CD4-positive, alpha-beta T cell (primary cell): ENCODE data around the gene MCC. TPM values are rescaled to one million over a fixed set of nuclear protein-coding genes. Genes with fewer than 3 reads are reported as not detected.

Source experiments
- ATAC-seq: fragments of 200-7000 bp; cut with Tn5 transposase; one replicate; pipeline ENCODE4 v1.10.0; 2022; ENCODE audit warnings: mild to moderate bottlenecking; ENCODE audit not compliant: poor library complexity
- CTCF ChIA-PET: fragments of 350-600 bp; sonication (Branson Sonifier 250); formaldehyde crosslinking; loops from one replicate; lab custom pipeline; 2021; ENCODE audit warnings: antibody characterized with exemption, inconsistent platforms; lab: Charles Lee
- POLR2A ChIA-PET: fragments of 350-600 bp; sonication (Branson Sonifier 250); formaldehyde crosslinking; loops from one replicate; lab custom pipeline; 2021; ENCODE audit warnings: antibody characterized with exemption, inconsistent platforms; lab: Charles Lee
- DNase-seq, 14 experiments: peaks; one replicate each; pipeline ENCODE4 v3.0.0-alpha.2; 2013 to 2020; ENCODE audit warnings: mixed read lengths in 2 of 14
- H3K27ac ChIP-seq, 2 donors: one replicate each; pipeline versions ENCODE4 v1.5.1 to v1.7.0; 2013; ENCODE audit warnings: low read length in 2 of 2, low read depth in 1 of 2, mild to moderate bottlenecking in 1 of 2
- H3K27me3 ChIP-seq, 2 experiments: 1 replicate in 1 of 2; 2 replicates in 1 of 2; pipeline versions ENCODE4 v1.6.1 to v1.7.0; 2013; ENCODE audit warnings: low read length in 2 of 2, control low read depth in 1 of 2, mild to moderate bottlenecking in 1 of 2, moderate library complexity in 1 of 2; ENCODE audit not compliant: insufficient read depth in 2 of 2, control insufficient read depth in 1 of 2
- H3K36me3 ChIP-seq: one replicate; pipeline ENCODE4 v1.6.1; 2013; ENCODE audit warnings: low read length, control low read depth; ENCODE audit not compliant: insufficient read depth
- H3K4me1 ChIP-seq: one replicate; pipeline ENCODE4 v1.6.1; 2013; ENCODE audit warnings: low read length, control low read depth; ENCODE audit not compliant: insufficient read depth
- H3K4me3 ChIP-seq: one replicate; pipeline ENCODE4 v1.5.1; 2013; ENCODE audit warnings: mild to moderate bottlenecking, low read length, moderate library complexity
- H3K9me3 ChIP-seq, 2 experiments: 1 replicate in 1 of 2; 2 replicates in 1 of 2; pipeline versions ENCODE4 v1.6.1 to v1.7.0; 2013; ENCODE audit warnings: low read length in 2 of 2, mild to moderate bottlenecking in 2 of 2, control low read depth in 1 of 2, moderate library complexity in 1 of 2; ENCODE audit not compliant: control insufficient read depth in 1 of 2, insufficient read depth in 1 of 2
- H3K27ac Mint-ChIP-seq: one replicate; pipeline ENCODE4 v1.8.0; 2020; ENCODE audit warnings: mixed read lengths
- H3K27me3 Mint-ChIP-seq: one replicate; pipeline ENCODE4 v1.8.0; 2021; ENCODE audit warnings: mixed read lengths
- H3K36me3 Mint-ChIP-seq: one replicate; pipeline ENCODE4 v1.8.0; 2021; ENCODE audit warnings: low read depth, mixed read lengths
- H3K4me1 Mint-ChIP-seq: one replicate; pipeline ENCODE4 v1.8.0; 2021; ENCODE audit warnings: low read depth, mixed read lengths
- H3K4me3 Mint-ChIP-seq: one replicate; pipeline ENCODE4 v1.8.0; 2020; ENCODE audit warnings: mild to moderate bottlenecking, mixed read lengths
- H3K9me3 Mint-ChIP-seq: one replicate; pipeline ENCODE4 v1.8.0; 2020; ENCODE audit warnings: mixed read lengths
- intact Hi-C, 2 experiments: fragments of 100-400 bp; cut with DNase I in 1 of 2; cut with micrococcal nuclease in 1 of 2; formaldehyde crosslinking; loops; one replicate each; pipeline versions ENCODE4 v1.15.1 to v1.9.0; 2023 to 2025; cut with DNase I, micrococcal nuclease
- total RNA-seq, 174 experiments: library from RNA in 2 of 174; stranded (reverse) in 2 of 174; gene quantifications; one replicate each; pipeline ENCODE4 v1.2.3 and lab custom pipeline; 2021 to 2026
- TF ChIP-seq, protein P1 (sequence below): fragments of 200-600 bp; IDR thresholded peaks from one replicate; pipeline ENCODE4 v1.8.0; 2022; ENCODE audit warnings: antibody characterized with exemption, mild to moderate bottlenecking

MCC gene
- total RNA-seq, 2 experiments from 2014 or later, result 3.2 to 3.3 TPM

DNA sequence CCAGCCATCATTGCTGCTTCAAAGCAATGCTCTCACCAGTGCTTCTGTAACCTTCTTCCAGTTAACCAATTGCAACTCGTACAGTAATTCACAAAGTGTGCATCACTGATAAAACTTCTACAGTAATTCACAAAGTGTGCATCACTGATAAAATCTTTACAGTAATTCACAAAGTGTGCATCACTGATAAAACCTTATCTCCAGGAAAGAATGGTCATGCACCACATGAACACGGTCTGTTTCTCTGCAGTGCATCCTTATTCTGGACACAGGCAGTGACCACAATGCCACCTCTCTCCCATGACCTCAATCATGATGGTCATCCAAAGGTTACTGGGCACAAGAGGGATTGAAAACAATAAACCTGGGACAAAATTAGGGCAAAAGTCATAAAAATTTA lies 207.1 kb downstream of the MCC start:
- ChIA-PET POLR2A (no interaction called here), CTCF (no interaction called here)
- Histone ChIP-seq H3K27me3 (no peaks in the 10 kb centered on the region), H3K4me3 (no peak overlapping the region), H3K36me3 (no peaks in the 10 kb centered on the region), H3K9me3 (no peaks in the 10 kb centered on the region), H3K27ac (no peak overlapping the region), H3K4me1 (no peaks in the 10 kb centered on the region)
- DNase-seq, result no peak
- no peaks in the 10 kb centered on the region for H3K36me3 Mint-ChIP-seq
- no peaks in the 10 kb centered on the region for H3K4me1 Mint-ChIP-seq
- H3K27me3 Mint-ChIP-seq, result no peaks in the 10 kb centered on the region
- TF ChIP-seq, protein P1, sequence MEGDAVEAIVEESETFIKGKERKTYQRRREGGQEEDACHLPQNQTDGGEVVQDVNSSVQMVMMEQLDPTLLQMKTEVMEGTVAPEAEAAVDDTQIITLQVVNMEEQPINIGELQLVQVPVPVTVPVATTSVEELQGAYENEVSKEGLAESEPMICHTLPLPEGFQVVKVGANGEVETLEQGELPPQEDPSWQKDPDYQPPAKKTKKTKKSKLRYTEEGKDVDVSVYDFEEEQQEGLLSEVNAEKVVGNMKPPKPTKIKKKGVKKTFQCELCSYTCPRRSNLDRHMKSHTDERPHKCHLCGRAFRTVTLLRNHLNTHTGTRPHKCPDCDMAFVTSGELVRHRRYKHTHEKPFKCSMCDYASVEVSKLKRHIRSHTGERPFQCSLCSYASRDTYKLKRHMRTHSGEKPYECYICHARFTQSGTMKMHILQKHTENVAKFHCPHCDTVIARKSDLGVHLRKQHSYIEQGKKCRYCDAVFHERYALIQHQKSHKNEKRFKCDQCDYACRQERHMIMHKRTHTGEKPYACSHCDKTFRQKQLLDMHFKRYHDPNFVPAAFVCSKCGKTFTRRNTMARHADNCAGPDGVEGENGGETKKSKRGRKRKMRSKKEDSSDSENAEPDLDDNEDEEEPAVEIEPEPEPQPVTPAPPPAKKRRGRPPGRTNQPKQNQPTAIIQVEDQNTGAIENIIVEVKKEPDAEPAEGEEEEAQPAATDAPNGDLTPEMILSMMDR, result no peak
- no peak overlapping the region for H3K27ac Mint-ChIP-seq
- ATAC-seq, result no peak
- intact Hi-C loops, result no loop called here
- H3K9me3 Mint-ChIP-seq, result no peaks in the 10 kb centered on the region
- no peak overlapping the region for H3K4me3 Mint-ChIP-seq

DNA sequence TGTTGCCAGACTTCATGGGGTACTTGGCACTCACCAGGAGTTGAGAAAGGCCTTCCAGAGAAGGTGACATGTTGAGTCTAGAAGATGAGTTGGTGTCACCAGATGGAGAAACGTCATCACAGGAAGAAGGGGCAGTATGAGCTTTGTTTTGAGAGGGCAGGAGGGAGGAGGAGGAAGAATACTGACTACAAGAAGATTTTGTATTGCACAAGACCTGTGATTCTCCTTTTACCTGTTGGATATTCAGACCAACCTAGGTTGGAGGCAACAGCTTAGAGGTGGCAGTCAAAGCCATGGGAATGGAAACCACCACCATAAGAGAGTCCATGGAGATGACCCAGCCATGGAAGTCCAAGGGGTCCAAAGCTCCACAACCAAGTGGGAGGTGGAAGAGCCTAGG lies 207.7 kb downstream of the MCC start:
- Histone ChIP-seq H3K4me1 (no peaks in the 10 kb centered on the region), H3K36me3 (no peaks in the 10 kb centered on the region), H3K4me3 (no peak overlapping the region), H3K27ac (no peak overlapping the region), H3K27me3 (no peaks in the 10 kb centered on the region), H3K9me3 (no peaks in the 10 kb centered on the region)
- TF ChIP-seq, protein P1, result no peak
- Mint-ChIP-seq H3K9me3 (no peaks in the 10 kb centered on the region), H3K4me1 (no peaks in the 10 kb centered on the region), H3K27ac (no peak overlapping the region), H3K27me3 (no peaks in the 10 kb centered on the region), H3K36me3 (no peaks in the 10 kb centered on the region), H3K4me3 (no peak overlapping the region)
- DNase-seq, result no peak
- intact Hi-C loops, result no loop called here
- ATAC-seq, result no peak
- CTCF ChIA-PET, result no interaction called here
- POLR2A ChIA-PET, result no interaction called here

DNA sequence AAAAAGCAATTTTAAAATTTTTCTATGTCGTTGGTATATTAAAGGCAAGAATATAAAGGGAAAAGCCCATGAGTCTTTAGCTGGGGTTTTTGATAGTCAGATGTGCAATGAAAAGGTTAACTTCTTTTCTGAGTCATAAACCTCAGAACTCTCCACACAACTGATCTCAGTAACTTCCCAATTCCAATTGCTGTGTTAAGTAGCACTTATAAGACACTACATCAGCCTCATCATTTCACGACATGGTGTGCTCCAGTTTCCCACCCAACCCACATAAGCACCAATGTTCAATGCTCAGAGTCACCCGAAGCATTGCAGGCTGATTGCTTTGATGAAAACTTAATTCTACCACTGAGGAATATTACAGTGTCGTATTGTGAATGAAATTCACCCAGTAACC lies 209.3 kb downstream of the MCC start:
- CTCF ChIA-PET, result no interaction called here
- no peaks in the 10 kb centered on the region for H3K9me3 Mint-ChIP-seq
- H3K27ac ChIP-seq, result no peak overlapping the region
- H3K4me3 ChIP-seq, result no peak overlapping the region
- H3K4me1 Mint-ChIP-seq, result peaks cover 3% of the 10 kb centered on the region
- no peaks in the 10 kb centered on the region for H3K36me3 ChIP-seq
- no peaks in the 10 kb centered on the region for H3K9me3 ChIP-seq
- intact Hi-C loops, result no loop called here
- H3K36me3 Mint-ChIP-seq, result no peaks in the 10 kb centered on the region
- ATAC-seq (no peak), DNase-seq (peak in 1 of 14 experiments; percentile 4)
- POLR2A ChIA-PET, result no interaction called here
- H3K4me1 ChIP-seq, result no peaks in the 10 kb centered on the region
- no peaks in the 10 kb centered on the region for H3K27me3 Mint-ChIP-seq
- H3K27ac Mint-ChIP-seq, result no peak overlapping the region
- H3K4me3 Mint-ChIP-seq, result no peak overlapping the region
- TF ChIP-seq, protein P1, result no peak
- H3K27me3 ChIP-seq, result no peaks in the 10 kb centered on the region
